GM12878 (cell line): ENCODE data around the gene ANKHD1. TPM values are rescaled to one million over a fixed set of nuclear protein-coding genes. Genes with fewer than 3 reads are reported as not detected.

ENCODE experiments used
- BRCA1 ChIP-seq: IDR thresholded peaks from 2 replicates; pipeline ENCODE4 v1.6.1; 2011; ENCODE audit warnings: low read depth, low read length, improper control_type of control experiment
- E2F8 ChIP-seq: fragments of 450-650 bp; IDR thresholded peaks from 2 replicates; pipeline ENCODE4 v1.6.1; 2018; ENCODE audit warnings: mild to moderate bottlenecking, low read depth, moderate library complexity; ENCODE audit not compliant: partially characterized antibody
- ELK1 ChIP-seq: IDR thresholded peaks from 2 replicates; pipeline ENCODE4 v1.6.1; 2012; ENCODE audit warnings: low read depth, low read length, improper control_type of control experiment
- HDAC2 ChIP-seq: fragments of 200-600 bp; sonication (generic); IDR thresholded peaks from 2 replicates; pipeline ENCODE4 v1.6.1; 2017
- IKZF1 ChIP-seq: fragments of 450-650 bp; conservative IDR thresholded peaks from 2 replicates; pipeline ENCODE4 v1.6.1; 2017; ENCODE audit warnings: antibody characterized with exemption, mild to moderate bottlenecking
- MTA3 ChIP-seq: IDR thresholded peaks from 2 replicates; pipeline ENCODE4 v1.6.1; 2012; ENCODE audit warnings: low read length, inconsistent platforms, borderline replicate concordance
- PBX3 ChIP-seq: IDR thresholded peaks from 2 replicates; pipeline ENCODE4 v1.6.1; 2011; ENCODE audit warnings: mild to moderate bottlenecking, low read depth, low read length, moderate library complexity; ENCODE audit not compliant: insufficient replicate concordance
- POLR2AphosphoS5 ChIP-seq: IDR thresholded peaks from 2 replicates; pipeline ENCODE4 v1.6.1; 2011; ENCODE audit warnings: mild to moderate bottlenecking, low read length, inconsistent platforms
- SKIL ChIP-seq: fragments of 450-650 bp; IDR thresholded peaks from 2 replicates; pipeline ENCODE4 v1.6.1; 2017; ENCODE audit warnings: mild to moderate bottlenecking, low read depth, inconsistent platforms; ENCODE audit not compliant: poor library complexity, severe bottlenecking
- ZNF622 ChIP-seq: fragments of 450-650 bp; IDR thresholded peaks from 2 replicates; pipeline ENCODE4 v1.6.1; 2017; ENCODE audit warnings: mild to moderate bottlenecking, inconsistent platforms
- polyA plus RNA-seq, 11 experiments: library from polyadenylated mRNA; depleted of rRNA in 4 of 11; unstranded in 6 of 11; stranded (reverse) in 5 of 11; fragments of >200 nt; fragmentation: Nextera tagmentation in 4 of 11; fragmentation: Illumina TruSeq in 1 of 11; extraction: Ambion mirVana in 4 of 11; extraction: Trizol in 1 of 11; gene quantifications; 1 replicate in 1 of 11; 2 replicates in 10 of 11; pipeline versions ENCODE4 v1.2.1 to v1.2.3, GENCODE V29; 2011 to 2016; ENCODE audit warnings: inconsistent platforms in 2 of 11, missing spikeins in 2 of 11, low read depth in 1 of 11
- total RNA-seq, 4 experiments: library from RNA; depleted of rRNA in 3 of 4; stranded (reverse); fragments of >200 nt in 3 of 4; fragmentation: Illumina TruSeq in 1 of 4; extraction: Trizol in 1 of 4; gene quantifications; 2 replicates each; pipeline versions ENCODE4 v1.2.1 to v1.2.3, GENCODE V29; 2013 to 2021
- TF ChIP-seq, protein P1 (sequence below): IDR thresholded peaks from 2 replicates; pipeline ENCODE4 v1.6.1; 2011; ENCODE audit warnings: borderline replicate concordance, low read depth, mild to moderate bottlenecking, moderate library complexity, mixed read lengths, low read length; ENCODE audit not compliant: insufficient read depth; ENCODE audit errors: extremely low read length
- TF ChIP-seq, protein P2 (sequence below): IDR thresholded peaks from 2 replicates; pipeline ENCODE4 v1.6.1; 2011; ENCODE audit warnings: low read depth, mild to moderate bottlenecking, low read length, moderate library complexity, borderline replicate concordance; ENCODE audit errors: extremely low read depth

The ANKHD1 gene
- total and polyA plus RNA-seq, 10 of the 15 experiments (the other 5 are each of a cell fraction or from before 2014, with no cell fraction given) = 31.6 to 96.8 (median 74.3) TPM

GRCh38 chr5:140549237-140550144 is 147.9 kb downstream of the ANKHD1 start (continued):
- TF ChIP-seq, protein P1, sequence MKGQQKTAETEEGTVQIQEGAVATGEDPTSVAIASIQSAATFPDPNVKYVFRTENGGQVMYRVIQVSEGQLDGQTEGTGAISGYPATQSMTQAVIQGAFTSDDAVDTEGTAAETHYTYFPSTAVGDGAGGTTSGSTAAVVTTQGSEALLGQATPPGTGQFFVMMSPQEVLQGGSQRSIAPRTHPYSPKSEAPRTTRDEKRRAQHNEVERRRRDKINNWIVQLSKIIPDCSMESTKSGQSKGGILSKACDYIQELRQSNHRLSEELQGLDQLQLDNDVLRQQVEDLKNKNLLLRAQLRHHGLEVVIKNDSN = no peak
- TF ChIP-seq MTA3 (peak; percentile 33; the same call in 1 of the 2 replicates), SKIL (no peak), HDAC2 (no peak), IKZF1 (no peak), E2F8 (no peak), BRCA1 (no peak), ZNF622 (no peak), PBX3 (no peak), ELK1 (no peak), POLR2AphosphoS5 (peak; percentile 61; the same call in 1 of the 2 replicates)
- TF ChIP-seq, protein P2, sequence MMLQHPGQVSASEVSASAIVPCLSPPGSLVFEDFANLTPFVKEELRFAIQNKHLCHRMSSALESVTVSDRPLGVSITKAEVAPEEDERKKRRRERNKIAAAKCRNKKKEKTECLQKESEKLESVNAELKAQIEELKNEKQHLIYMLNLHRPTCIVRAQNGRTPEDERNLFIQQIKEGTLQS = no peak
